Activated gamma-delta T cell treated with anti-CD3 and anti-CD28 coated beads, Interleukin-2, amount 50 U/mL, for 16 hours (primary cell): ENCODE data around the gene DDX41.
"Not testable (repeated sequence)": the region's sequence is repeated elsewhere in the genome, so short reads cannot be mapped to it uniquely, and the experiment has no call there.

Experiments
- DNase-seq: peaks from one replicate; pipeline ENCODE4 v3.0.0-alpha.2; 2020; ENCODE audit warnings: low read depth

DDX41 gene

GRCh38 chr5:177537389-177538361 is 20.9 kb upstream of the DDX41 start:
- no peak for DNase-seq

- DNase-seq = no peak
These were observed 19.6 kb upstream of the DDX41 start for GRCh38 chr5:177536386-177536785.

GRCh38 chr5:177535125-177535524 is 18.4 kb upstream of the DDX41 start:
- DNase-seq = no peak

GRCh38 chr5:177534433-177534832 is 17.7 kb upstream of the DDX41 start:
- DNase-seq = not testable (repeated sequence)

GRCh38 chr5:177531209-177531940 is 14.6 kb upstream of the DDX41 start:
- no peak for DNase-seq

- no peak for DNase-seq
These were observed 13.9 kb upstream of the DDX41 start for GRCh38 chr5:177530638-177531037.

GRCh38 chr5:177529247-177530203 is 12.8 kb upstream of the DDX41 start:
- no peak for DNase-seq

GRCh38 chr5:177528631-177529030 is 11.9 kb upstream of the DDX41 start:
- DNase-seq = no peak

GRCh38 chr5:177527595-177527994 is 10.8 kb upstream of the DDX41 start:
- no peak for DNase-seq

GRCh38 chr5:177526791-177527190 is 10.0 kb upstream of the DDX41 start:
- DNase-seq = no peak

GRCh38 chr5:177526191-177526590 is 9.4 kb upstream of the DDX41 start:
- DNase-seq = no peak

- DNase-seq = no peak
These were observed 8.3 kb upstream of the DDX41 start for GRCh38 chr5:177524941-177525655.

- DNase-seq = no peak
These were observed 7.8 kb upstream of the DDX41 start for GRCh38 chr5:177524539-177524900.

- no peak for DNase-seq
These were observed 7.2 kb upstream of the DDX41 start for GRCh38 chr5:177523711-177524538.

GRCh38 chr5:177520916-177521513 is 4.3 kb upstream of the DDX41 start:
- DNase-seq = no peak

GRCh38 chr5:177520271-177520670 is 3.5 kb upstream of the DDX41 start:
- DNase-seq = no peak

- DNase-seq = no peak
These were observed 2.9 kb upstream of the DDX41 start for GRCh38 chr5:177519463-177520235.

- DNase-seq = no peak
These were observed 1.2 kb downstream of the DDX41 start for GRCh38 chr5:177515580-177515979.

GRCh38 chr5:177514541-177514940 is 2.2 kb downstream of the DDX41 start:
- DNase-seq = no peak
